Astrocyte of the spinal cord (primary cell): ENCODE data around the gene LRP4.
A peak's percentile ranks its signal among the peaks of the same experiment; 100 is the strongest.

Experiments
- DNase-seq: peaks from one replicate; pipeline ENCODE4 v3.0.0; 2011; ENCODE audit warnings: low read depth, low spot score
- H3K4me3 ChIP-seq: 2 replicates; pipeline ENCODE4 v1.5.1; 2011; ENCODE audit warnings: low read depth, mild to moderate bottlenecking, low read length, moderate library complexity
- in situ Hi-C: cut with HindIII; loops from 2 replicates; pipeline ENCODE4 v1.10.0; 2017; ENCODE audit warnings: low sequenced_read_pairs
- TF ChIP-seq, protein P1 (sequence below): IDR thresholded peaks from 2 replicates; pipeline ENCODE4 v1.5.1; 2012; ENCODE audit warnings: low read depth, mild to moderate bottlenecking, low read length, inconsistent platforms

LRP4 gene

DNA sequence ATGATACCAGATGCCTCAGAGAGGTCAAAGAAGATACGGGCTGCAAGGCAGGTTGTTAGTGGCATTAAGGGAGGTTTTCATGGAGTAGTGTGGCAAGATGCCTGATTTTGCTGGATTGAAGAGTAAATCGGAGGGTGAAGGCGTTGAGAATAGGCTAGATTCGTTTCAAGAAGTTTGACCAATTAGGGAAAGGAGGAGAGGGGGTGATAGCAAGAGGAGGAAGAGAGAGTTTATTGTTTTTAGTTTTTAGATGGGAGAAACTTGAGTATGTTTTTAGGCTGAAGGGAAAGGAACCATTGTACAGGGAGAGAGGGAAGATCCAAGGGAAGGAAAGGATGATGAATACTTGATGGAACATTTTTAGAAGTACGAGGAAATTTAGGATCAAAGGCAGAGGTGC, 34.7 kb upstream of the LRP4 start:
- in situ Hi-C loops, result no loop called here
- TF ChIP-seq, protein P1, sequence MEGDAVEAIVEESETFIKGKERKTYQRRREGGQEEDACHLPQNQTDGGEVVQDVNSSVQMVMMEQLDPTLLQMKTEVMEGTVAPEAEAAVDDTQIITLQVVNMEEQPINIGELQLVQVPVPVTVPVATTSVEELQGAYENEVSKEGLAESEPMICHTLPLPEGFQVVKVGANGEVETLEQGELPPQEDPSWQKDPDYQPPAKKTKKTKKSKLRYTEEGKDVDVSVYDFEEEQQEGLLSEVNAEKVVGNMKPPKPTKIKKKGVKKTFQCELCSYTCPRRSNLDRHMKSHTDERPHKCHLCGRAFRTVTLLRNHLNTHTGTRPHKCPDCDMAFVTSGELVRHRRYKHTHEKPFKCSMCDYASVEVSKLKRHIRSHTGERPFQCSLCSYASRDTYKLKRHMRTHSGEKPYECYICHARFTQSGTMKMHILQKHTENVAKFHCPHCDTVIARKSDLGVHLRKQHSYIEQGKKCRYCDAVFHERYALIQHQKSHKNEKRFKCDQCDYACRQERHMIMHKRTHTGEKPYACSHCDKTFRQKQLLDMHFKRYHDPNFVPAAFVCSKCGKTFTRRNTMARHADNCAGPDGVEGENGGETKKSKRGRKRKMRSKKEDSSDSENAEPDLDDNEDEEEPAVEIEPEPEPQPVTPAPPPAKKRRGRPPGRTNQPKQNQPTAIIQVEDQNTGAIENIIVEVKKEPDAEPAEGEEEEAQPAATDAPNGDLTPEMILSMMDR, result no peak
- H3K4me3 ChIP-seq, result no peak overlapping the region
- no peak for DNase-seq

DNA sequence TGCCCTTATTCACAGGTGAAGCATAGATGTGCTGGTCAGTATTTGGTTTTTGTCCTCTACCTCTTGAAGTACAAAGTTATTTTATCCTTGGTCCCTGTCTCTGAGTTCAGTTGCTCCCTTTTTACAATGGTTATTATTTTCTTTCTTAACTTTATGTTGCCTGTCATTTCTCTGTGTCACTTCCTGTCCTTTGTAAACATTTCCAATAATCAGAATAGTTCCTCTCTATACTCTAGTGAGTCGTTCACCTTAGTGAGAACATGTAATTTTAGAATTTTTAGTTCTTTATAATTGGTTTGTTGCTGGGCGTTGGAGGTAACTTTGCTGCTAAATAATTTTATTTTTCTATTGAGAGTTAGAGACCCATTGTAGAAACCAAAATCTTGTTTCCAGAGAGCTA, 34.2 kb upstream of the LRP4 start:
- in situ Hi-C loops, result no loop called here
- TF ChIP-seq, protein P1, result no peak
- no peak overlapping the region for H3K4me3 ChIP-seq

DNA sequence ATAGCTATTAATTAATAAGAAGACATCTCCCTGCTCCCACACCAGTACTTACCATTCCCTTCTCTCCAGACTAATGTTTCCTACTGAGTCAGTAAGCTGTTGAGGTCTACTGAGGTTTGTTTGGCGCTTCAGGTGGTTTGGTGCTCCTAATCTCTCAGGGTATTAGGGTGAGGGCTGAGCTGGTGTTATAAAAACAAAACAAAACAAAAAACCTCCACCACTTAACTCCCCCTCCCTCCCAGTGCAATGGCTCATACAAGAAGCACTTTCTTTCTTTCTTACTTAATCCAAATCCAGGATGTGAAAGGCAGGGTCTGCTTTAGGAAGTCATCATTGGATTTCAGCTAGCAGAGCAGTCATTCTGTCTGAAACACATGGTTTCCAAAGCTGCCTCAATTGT, 33.5 kb upstream of the LRP4 start:
- in situ Hi-C loops, result no loop called here
- TF ChIP-seq, protein P1, result no peak
- no peak overlapping the region for H3K4me3 ChIP-seq
- DNase-seq, result peak; percentile 13

More for the DNA sequence above, 34.2 kb upstream of the LRP4 start:
- no peak for DNase-seq

DNA sequence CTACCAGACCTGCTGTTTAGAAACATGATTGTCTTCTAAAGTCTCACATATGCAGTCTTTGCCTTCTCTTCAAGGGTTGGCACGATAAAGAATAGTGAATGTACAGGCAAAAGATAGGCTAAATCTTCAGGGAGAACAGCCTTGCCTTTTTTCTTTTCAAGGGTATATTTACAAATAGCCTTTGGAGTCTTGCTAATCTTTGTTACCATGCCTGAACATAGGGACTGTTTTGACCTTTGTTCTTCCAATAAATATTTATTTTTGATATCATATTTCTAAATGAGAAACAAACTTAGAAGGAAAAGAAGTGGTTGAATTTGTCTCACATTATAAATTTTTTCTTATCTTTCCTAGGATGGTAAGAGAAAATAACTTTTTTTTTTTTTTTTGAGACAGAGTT, 30.9 kb upstream of the LRP4 start:
- in situ Hi-C loops, result no loop called here
- H3K4me3 ChIP-seq, result no peak overlapping the region
- DNase-seq, result no peak
- TF ChIP-seq, protein P1, result no peak

DNA sequence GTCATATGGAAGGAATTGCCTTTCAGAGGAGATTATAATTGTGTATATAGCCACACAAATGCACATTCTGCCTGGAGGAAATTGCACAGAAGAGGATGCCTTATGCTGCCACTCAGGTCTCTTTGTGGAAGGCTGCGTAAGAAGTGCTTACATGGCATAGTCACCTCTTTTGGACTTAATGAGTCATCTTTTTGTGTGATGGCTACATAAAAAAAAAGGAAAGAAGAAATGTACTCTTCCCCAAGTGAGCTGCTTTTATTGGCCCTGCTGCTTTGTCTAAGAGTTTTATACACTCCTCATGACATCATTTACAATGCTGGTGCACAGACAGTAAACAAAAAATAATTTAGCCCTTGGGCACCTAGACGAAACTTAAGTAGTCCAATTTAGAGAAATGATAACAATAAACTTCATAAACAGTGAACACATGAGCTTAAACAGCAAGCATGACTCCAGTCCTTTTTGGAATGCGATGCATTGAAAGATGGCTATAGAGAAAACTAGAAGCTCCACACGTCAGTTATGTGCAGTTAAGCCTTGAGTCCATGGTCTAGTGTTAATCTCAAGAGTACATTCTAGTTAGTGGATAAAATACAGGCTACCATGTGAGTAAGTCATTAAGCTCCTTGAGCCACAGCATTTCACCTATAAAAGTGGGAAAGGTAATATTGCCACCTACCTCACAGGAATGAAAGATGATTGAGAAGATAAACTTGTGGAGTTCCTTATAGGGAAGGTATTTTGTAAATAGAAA, 30.2 kb upstream of the LRP4 start:
- TF ChIP-seq, protein P1, result no peak
- H3K4me3 ChIP-seq, result no peak overlapping the region
- DNase-seq, result peak; percentile 86
- in situ Hi-C loops, result no loop called here

DNA sequence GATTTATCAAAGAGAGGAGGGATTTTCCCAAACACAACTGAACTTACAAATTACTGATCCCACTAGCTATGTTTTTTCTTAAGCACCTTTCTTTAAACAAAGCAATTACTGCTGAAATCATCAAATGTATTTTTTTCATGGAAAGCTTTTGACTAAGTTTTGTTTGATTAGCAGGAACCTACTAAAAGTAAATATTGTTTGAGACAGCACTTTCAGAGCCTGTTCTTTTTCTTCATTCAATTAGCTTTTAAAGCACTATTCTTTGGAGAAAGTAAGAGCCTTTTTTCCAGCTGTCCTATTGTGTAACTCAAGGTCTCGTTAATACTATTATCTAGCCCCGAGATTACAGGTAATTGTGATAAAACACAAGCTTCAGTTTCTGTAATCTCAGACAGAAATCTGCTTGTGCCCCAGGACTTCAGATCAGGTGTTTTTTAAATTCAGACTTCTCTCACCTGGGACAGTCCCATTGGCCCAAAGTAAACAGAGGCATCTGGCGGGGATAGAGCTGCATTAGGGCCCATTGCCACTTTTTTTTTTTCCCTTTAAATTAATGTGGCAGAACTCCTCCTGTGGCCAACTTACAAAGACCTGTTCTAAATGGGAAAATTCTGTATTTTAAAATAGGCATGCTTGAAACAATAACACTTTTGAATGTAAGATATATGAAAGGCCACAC, 29.2 kb upstream of the LRP4 start:
- TF ChIP-seq, protein P1, result no peak
- H3K4me3 ChIP-seq, result no peak overlapping the region
- in situ Hi-C loops, result no loop called here
- no peak for DNase-seq
